ENCODE measurements around the gene NFE2L2. TPM values are rescaled to one million over a fixed set of nuclear protein-coding genes. Genes with fewer than 3 reads are reported as not detected.

The NFE2L2 gene
- total RNA-seq, 1 experiment from 2014 or later, result 104 TPM

Small RNA genes lying within 50 kb of the gene (microRNA-seq; reads per million reads assigned to microRNA genes)
- gene MIR3128 (ENCODE audit: unreplicated experiment) (not detected), gene MIR6512 (ENCODE audit: unreplicated experiment) (not detected)

Other genes with a start within 250 kb of the NFE2L2 start
- gene HNRNPA3, start 51.9 kb downstream of the NFE2L2 start, total RNA-seq (2021; ENCODE audit: unreplicated experiment), result 228 TPM
- gene AGPS, start 128.0 kb upstream of the NFE2L2 start, total RNA-seq (2021; ENCODE audit: unreplicated experiment), result 68.7 TPM

Measured in Panc1 (cell line).